NB4 (cell line): Measurements from ENCODE around the gene CADPS2.
"Not testable (repeated sequence)": the region's sequence is repeated elsewhere in the genome, so short reads cannot be mapped to it uniquely, and the experiment has no call there.

Experiments
- CTCF ChIP-seq: IDR thresholded peaks from one replicate; pipeline ENCODE4 v1.5.1; 2012; ENCODE audit warnings: low read depth, low read length
- MAX ChIP-seq: IDR thresholded peaks from 2 replicates; pipeline ENCODE4 v1.6.1; 2011; ENCODE audit warnings: low read depth, low read length
- POLR2A ChIP-seq: IDR thresholded peaks from 2 replicates; pipeline ENCODE4 v1.6.1; 2011; ENCODE audit warnings: mild to moderate bottlenecking; ENCODE audit not compliant: insufficient read length; ENCODE audit errors: extremely low read depth

GRCh38 chr7:122679269-122679709 lies 207.0 kb downstream of the CADPS2 start:
- TF ChIP-seq MAX, CTCF, POLR2A: not testable (repeated sequence)
